HL-60 (cell line): ENCODE measurements around the gene ST6GALNAC2.
A peak's percentile ranks its signal among the peaks of the same experiment; 100 is the strongest.
"Not testable (repeated sequence)": the region's sequence is repeated elsewhere in the genome, so short reads cannot be mapped to it uniquely, and the experiment has no call there.

Experiments
- DNase-seq, 2 experiments: peaks; one replicate each; pipeline ENCODE4 v3.0.0-alpha.2; 2010 to 2020; ENCODE audit warnings: low read depth in 1 of 2, low spot score in 1 of 2
- H3K27ac ChIP-seq: fragments of 250-450 bp; sonication (Bioruptor Pico); replicated peaks from 2 replicates; pipeline ENCODE4 v1.5.1; 2020; ENCODE audit warnings: mild to moderate bottlenecking, moderate library complexity
- H3K27me3 ChIP-seq: fragments of 250-450 bp; sonication (Bioruptor Pico); 2 replicates; pipeline ENCODE4 v1.5.1; 2021; ENCODE audit warnings: mild to moderate bottlenecking, moderate library complexity; ENCODE audit not compliant: insufficient read depth, poor library complexity, severe bottlenecking
- H3K4me3 ChIP-seq: replicated peaks from 2 replicates; pipeline ENCODE4 v1.5.1; 2011; ENCODE audit warnings: mild to moderate bottlenecking, control low read depth, low read length; ENCODE audit not compliant: insufficient read depth
- GABPA ChIP-seq: IDR thresholded peaks from 2 replicates; pipeline ENCODE4 v1.6.1; 2012; ENCODE audit warnings: low read depth
- POLR2AphosphoS5 ChIP-seq: IDR thresholded peaks from 2 replicates; pipeline ENCODE4 v1.6.1; 2012; ENCODE audit warnings: low read depth
- SPI1 ChIP-seq: IDR thresholded peaks from 2 replicates; pipeline ENCODE4 v1.6.1; 2012; ENCODE audit warnings: low read depth, mild to moderate bottlenecking, borderline replicate concordance
- TF ChIP-seq, protein P1 (sequence below): IDR thresholded peaks from one replicate; pipeline ENCODE4 v1.5.1; 2011; ENCODE audit warnings: low read length, control low read depth, inconsistent platforms; ENCODE audit not compliant: insufficient read depth
- TF ChIP-seq, protein P2 (sequence below): IDR thresholded peaks from 2 replicates; pipeline ENCODE4 v1.6.1; 2012; ENCODE audit warnings: low read depth; ENCODE audit not compliant: insufficient replicate concordance

ST6GALNAC2 gene

DNA sequence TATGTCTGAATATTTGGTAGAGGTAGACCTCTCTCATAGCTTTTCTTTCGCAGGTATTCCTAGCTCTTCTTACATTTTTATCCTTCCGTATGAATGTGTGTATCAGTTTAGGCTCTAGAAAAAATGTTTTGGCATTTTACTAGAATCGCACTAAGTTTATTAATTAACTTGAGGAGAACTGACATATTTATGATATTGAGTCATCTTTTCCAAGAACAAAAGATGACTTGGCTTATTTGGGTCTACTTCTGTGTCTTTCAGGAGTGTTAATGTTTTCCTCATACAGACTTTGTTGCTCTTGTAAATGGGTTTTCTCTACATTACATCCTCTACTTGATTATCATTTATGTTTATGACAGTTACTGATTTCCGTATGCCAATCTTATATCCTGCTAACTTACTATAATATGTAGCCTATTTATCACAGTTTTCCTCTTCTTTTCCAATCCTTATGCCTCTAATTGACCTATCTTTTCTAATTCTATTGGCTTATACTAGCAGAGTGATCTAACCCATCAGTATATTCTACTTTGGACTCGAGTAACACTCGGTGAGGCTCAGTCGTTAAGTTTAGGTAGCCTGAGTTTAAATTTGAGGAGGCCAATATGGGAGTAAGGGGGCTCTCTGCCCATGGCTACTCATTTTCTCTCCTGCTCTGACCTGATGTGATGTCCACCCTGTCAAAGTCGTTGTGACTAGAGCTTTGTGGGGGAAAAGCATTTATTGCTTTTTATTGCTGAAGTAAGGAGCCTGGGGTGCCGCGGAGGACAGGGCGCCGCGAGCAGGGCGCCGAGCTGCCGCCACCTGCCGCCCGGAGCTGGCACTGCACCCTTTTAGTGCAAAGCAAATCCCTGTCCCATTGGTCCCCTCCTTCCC lies 37.8 kb upstream of the ST6GALNAC2 start:
- TF ChIP-seq SPI1 (no peak), GABPA (no peak), POLR2AphosphoS5 (no peak)
- TF ChIP-seq, protein P1, sequence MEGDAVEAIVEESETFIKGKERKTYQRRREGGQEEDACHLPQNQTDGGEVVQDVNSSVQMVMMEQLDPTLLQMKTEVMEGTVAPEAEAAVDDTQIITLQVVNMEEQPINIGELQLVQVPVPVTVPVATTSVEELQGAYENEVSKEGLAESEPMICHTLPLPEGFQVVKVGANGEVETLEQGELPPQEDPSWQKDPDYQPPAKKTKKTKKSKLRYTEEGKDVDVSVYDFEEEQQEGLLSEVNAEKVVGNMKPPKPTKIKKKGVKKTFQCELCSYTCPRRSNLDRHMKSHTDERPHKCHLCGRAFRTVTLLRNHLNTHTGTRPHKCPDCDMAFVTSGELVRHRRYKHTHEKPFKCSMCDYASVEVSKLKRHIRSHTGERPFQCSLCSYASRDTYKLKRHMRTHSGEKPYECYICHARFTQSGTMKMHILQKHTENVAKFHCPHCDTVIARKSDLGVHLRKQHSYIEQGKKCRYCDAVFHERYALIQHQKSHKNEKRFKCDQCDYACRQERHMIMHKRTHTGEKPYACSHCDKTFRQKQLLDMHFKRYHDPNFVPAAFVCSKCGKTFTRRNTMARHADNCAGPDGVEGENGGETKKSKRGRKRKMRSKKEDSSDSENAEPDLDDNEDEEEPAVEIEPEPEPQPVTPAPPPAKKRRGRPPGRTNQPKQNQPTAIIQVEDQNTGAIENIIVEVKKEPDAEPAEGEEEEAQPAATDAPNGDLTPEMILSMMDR = peak; percentile 91
- TF ChIP-seq, protein P2, sequence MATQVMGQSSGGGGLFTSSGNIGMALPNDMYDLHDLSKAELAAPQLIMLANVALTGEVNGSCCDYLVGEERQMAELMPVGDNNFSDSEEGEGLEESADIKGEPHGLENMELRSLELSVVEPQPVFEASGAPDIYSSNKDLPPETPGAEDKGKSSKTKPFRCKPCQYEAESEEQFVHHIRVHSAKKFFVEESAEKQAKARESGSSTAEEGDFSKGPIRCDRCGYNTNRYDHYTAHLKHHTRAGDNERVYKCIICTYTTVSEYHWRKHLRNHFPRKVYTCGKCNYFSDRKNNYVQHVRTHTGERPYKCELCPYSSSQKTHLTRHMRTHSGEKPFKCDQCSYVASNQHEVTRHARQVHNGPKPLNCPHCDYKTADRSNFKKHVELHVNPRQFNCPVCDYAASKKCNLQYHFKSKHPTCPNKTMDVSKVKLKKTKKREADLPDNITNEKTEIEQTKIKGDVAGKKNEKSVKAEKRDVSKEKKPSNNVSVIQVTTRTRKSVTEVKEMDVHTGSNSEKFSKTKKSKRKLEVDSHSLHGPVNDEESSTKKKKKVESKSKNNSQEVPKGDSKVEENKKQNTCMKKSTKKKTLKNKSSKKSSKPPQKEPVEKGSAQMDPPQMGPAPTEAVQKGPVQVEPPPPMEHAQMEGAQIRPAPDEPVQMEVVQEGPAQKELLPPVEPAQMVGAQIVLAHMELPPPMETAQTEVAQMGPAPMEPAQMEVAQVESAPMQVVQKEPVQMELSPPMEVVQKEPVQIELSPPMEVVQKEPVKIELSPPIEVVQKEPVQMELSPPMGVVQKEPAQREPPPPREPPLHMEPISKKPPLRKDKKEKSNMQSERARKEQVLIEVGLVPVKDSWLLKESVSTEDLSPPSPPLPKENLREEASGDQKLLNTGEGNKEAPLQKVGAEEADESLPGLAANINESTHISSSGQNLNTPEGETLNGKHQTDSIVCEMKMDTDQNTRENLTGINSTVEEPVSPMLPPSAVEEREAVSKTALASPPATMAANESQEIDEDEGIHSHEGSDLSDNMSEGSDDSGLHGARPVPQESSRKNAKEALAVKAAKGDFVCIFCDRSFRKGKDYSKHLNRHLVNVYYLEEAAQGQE = no peak
- no peak overlapping the region for H3K27ac ChIP-seq
- DNase-seq = peak in 1 of 2 experiments; percentile 71
- H3K4me3 ChIP-seq = no peak overlapping the region
- no peaks in the 10 kb centered on the region for H3K27me3 ChIP-seq

DNA sequence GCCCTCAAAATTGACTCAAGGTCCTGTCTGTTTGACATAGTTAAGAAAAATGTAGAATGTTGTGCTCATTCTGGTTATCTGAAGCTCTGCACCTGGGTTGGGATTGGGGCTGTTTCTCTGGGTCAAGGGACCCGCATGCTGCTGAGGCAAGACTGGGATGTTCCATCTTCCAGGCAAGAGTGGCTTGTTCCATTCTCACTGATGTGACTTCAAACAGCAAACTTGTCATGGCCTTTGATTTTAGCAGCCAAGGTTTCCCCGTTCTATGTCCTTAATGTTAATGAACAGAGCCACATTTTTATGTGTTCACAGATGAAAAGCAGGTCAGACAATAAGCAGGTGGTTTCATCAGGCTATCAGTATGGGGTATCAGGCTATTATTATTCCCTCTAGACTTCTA lies 32.2 kb upstream of the ST6GALNAC2 start:
- DNase-seq = no peak
- H3K27ac ChIP-seq = no peak overlapping the region
- TF ChIP-seq POLR2AphosphoS5 (no peak), SPI1 (no peak)
- TF ChIP-seq, protein P2 = no peak
- no peak overlapping the region for H3K4me3 ChIP-seq
- H3K27me3 ChIP-seq = no peaks in the 10 kb centered on the region

DNA sequence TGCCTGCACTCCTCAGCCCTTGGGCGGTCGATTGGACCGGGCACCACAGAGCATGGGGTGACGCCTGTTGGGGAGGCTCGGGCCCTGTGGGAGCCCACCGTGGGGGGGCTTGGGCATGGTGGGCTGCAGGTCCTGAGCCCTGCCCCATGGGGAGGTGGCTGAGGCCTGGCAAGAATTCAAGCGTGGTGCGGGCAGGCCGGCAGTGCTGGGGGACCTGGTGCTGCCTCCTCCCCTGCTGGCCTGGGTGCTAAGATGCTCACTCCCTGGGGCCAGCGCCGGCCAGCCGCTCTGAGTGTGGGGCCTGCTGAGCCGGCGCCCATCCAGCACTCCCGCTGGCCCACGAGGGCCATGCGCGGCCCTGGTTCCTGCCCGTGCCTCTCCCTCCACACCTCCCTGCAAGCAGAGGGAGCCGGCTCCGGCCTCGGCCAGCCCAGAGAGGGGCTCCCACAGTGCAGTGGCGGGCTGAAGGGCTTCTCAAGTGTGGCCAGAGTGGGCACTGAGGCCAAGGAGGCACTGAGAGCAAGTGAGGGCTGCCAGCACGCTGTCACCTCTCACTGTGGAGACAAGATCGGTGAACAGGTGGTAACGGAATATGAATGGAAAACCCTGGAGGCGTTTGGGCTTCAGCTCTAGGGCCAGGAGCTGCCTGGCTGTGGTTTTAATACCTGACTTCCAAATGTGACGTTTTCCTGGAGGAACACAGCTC lies 29.4 kb upstream of the ST6GALNAC2 start:
- Histone ChIP-seq H3K27ac (no peak overlapping the region), H3K27me3 (no peaks in the 10 kb centered on the region), H3K4me3 (no peak overlapping the region)
- TF ChIP-seq, protein P1 = no peak
- TF ChIP-seq POLR2AphosphoS5 = no peak
- TF ChIP-seq GABPA = no peak
- TF ChIP-seq, protein P2 = no peak
- no peak for TF ChIP-seq SPI1
- no peak for DNase-seq

DNA sequence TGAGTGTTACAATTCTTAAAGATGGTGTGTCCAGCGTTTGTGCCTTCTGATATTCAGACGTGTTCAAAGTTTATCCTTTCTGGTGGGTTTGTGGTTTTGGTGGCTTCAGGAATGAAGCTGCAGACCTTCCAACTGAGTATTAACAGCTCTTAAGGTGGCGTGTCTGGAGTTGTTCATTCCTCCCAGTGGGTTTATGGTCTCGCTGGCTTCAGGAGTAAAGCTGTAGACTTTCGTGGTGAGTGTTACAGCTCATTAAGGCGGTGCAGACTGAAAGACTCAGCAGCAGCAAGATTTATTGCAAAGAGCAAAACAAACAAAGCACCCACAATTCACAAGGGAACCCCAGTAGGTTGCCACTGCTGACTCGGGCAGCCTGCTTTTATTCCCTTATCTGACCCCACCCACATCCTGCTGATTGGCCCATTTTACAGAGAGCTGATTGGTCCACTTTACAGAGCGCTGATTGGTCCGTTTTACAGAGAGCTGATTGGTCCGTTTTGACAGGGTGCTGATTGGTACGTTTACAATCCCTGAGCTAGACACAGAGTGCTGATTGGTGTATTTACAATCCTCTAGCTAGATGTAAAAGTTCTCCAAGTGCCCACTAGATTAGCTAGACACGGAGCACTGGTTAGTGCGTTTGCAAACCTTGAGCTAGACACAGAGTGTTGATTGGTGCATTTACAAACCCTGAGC lies 28.6 kb upstream of the ST6GALNAC2 start:
- not testable (repeated sequence) for H3K4me3 ChIP-seq, DNase-seq, H3K27ac ChIP-seq, H3K27me3 ChIP-seq
